SK-N-SH (cell line): ENCODE data around the gene RPGRIP1L. TPM values are rescaled to one million over a fixed set of nuclear protein-coding genes. Genes with fewer than 3 reads are reported as not detected.

Experiments
- CTCF ChIA-PET: fragments of 300-600, 350-600 bp; formaldehyde crosslinking; extraction: SDS; loops from one replicate; lab custom pipeline; 2021; lab: Yijun Ruan, JAX
- POLR2A ChIA-PET: fragments of 350-600 bp; sonication (Branson Sonifier 250); formaldehyde crosslinking; extraction: SDS; loops from one replicate; lab custom pipeline; 2020; ENCODE audit warnings: antibody characterized with exemption, inconsistent platforms; lab: Yijun Ruan, JAX
- DNase-seq: peaks from one replicate; pipeline ENCODE4 v3.0.0; 2012
- H2AFZ ChIP-seq: fragments of 200-600 bp; sonication (generic); 2 replicates; pipeline ENCODE4 v1.8.1; 2016; ENCODE audit warnings: antibody characterized with exemption, mild to moderate bottlenecking, low read depth
- H3F3A ChIP-seq: fragments of 200-600 bp; sonication (generic); replicated peaks from 2 replicates; pipeline ENCODE3; 2016; ENCODE audit warnings: antibody characterized with exemption, mild to moderate bottlenecking; ENCODE audit not compliant: insufficient read depth
- H3K27ac ChIP-seq, 2 experiments: fragments of 200-500 bp in 1 of 2; fragments of 200-600 bp in 1 of 2; sonication (Bioruptor generic) in 1 of 2; sonication (generic), shearing (Covaris generic) in 1 of 2; 2 replicates each; pipeline versions ENCODE4 v1.5.1 to v1.6.1; 2014 to 2016; ENCODE audit warnings: low read depth in 2 of 2, inconsistent platforms in 1 of 2, low read length in 1 of 2, mild to moderate bottlenecking in 1 of 2, mixed read lengths in 1 of 2
- H3K27me3 ChIP-seq: fragments of 200-600 bp; sonication (generic), shearing (Covaris generic); 2 replicates; pipeline ENCODE4 v1.6.1; 2016; ENCODE audit warnings: mixed run types; ENCODE audit not compliant: insufficient read depth
- H3K36me3 ChIP-seq, 2 experiments: fragments of 200-500 bp in 1 of 2; fragments of 200-600 bp in 1 of 2; sonication (Bioruptor generic) in 1 of 2; sonication (generic) in 1 of 2; replicated peaks in 1 of 2; 2 replicates each; pipeline versions ENCODE3 to v1.5.1; 2014 to 2016; ENCODE audit warnings: low read length in 1 of 2, mild to moderate bottlenecking in 1 of 2; ENCODE audit not compliant: insufficient read depth in 2 of 2, control insufficient read depth in 1 of 2
- H3K4me1 ChIP-seq, 2 experiments: fragments of 200-500 bp in 1 of 2; fragments of 200-600 bp in 1 of 2; sonication (Bioruptor generic) in 1 of 2; sonication (generic), shearing (Covaris generic) in 1 of 2; 2 replicates each; pipeline versions ENCODE4 v1.5.1 to v1.6.1; 2014 to 2016; ENCODE audit warnings: low read depth in 1 of 2, low read length in 1 of 2, mixed run types in 1 of 2; ENCODE audit not compliant: insufficient read depth in 2 of 2, control insufficient read depth in 1 of 2
- H3K4me2 ChIP-seq: fragments of 200-600 bp; sonication (generic), shearing (Covaris generic); 2 replicates; pipeline ENCODE4 v1.6.1; 2017; ENCODE audit warnings: mixed run types
- H3K4me3 ChIP-seq, 2 experiments: fragments of 200-500 bp in 1 of 2; fragments of 200-600 bp in 1 of 2; sonication (Bioruptor generic) in 1 of 2; sonication (generic), shearing (Covaris generic) in 1 of 2; 2 replicates each; pipeline versions ENCODE4 v1.5.1 to v1.8.1; 2014 to 2016; ENCODE audit warnings: low read depth in 2 of 2, inconsistent platforms in 1 of 2, low read length in 1 of 2, mild to moderate bottlenecking in 1 of 2, mixed read lengths in 1 of 2, moderate library complexity in 1 of 2
- H3K79me2 ChIP-seq: fragments of 200-600 bp; sonication (generic); 2 replicates; pipeline ENCODE4 v1.8.1; 2017; ENCODE audit warnings: mild to moderate bottlenecking; ENCODE audit not compliant: insufficient read depth
- H3K9ac ChIP-seq: fragments of 200-600 bp; sonication (generic); 2 replicates; pipeline ENCODE4 v1.6.1; 2017; ENCODE audit warnings: mixed run types
- H3K9me2 ChIP-seq: fragments of 200-600 bp; sonication (generic); 2 replicates; pipeline ENCODE4 v1.6.1; 2017; ENCODE audit warnings: mixed run types
- H3K9me3 ChIP-seq: fragments of 200-600 bp; sonication (generic); 2 replicates; pipeline ENCODE4 v1.6.1; 2017; ENCODE audit warnings: mixed run types, mild to moderate bottlenecking, moderate library complexity
- H4K20me1 ChIP-seq: fragments of 200-600 bp; sonication (generic); 2 replicates; pipeline ENCODE4 v1.6.1; 2017; ENCODE audit warnings: mild to moderate bottlenecking, mixed run types; ENCODE audit not compliant: insufficient read depth
- CHD2 ChIP-seq: fragments of 150-350 bp; IDR thresholded peaks from 2 replicates; pipeline ENCODE4 v1.6.1; 2018; ENCODE audit warnings: low read length; ENCODE audit not compliant: partially characterized antibody
- CTCF ChIP-seq: fragments of 200-600 bp; sonication (generic); IDR thresholded peaks from 2 replicates; pipeline ENCODE4 v1.6.1; 2017; ENCODE audit warnings: antibody characterized with exemption, mild to moderate bottlenecking, moderate library complexity
- FOXJ3 ChIP-seq: sonication (generic); formaldehyde crosslinking; IDR thresholded peaks from 2 replicates; pipeline ENCODE4 v1.5.1; 2020; ENCODE audit warnings: mild to moderate bottlenecking, missing genetic modification reagents
- MEF2A ChIP-seq: IDR thresholded peaks from 2 replicates; pipeline ENCODE4 v1.4.0; 2012; ENCODE audit warnings: low read depth, borderline replicate concordance
- RAD21 ChIP-seq: IDR thresholded peaks from 2 replicates; pipeline ENCODE4 v1.6.1; 2012; ENCODE audit warnings: mild to moderate bottlenecking, low read length
- REST ChIP-seq: IDR thresholded peaks from 2 replicates; pipeline ENCODE4 v1.6.1; 2012; ENCODE audit warnings: mild to moderate bottlenecking, low read depth, low read length, moderate library complexity
- SIN3A ChIP-seq: IDR thresholded peaks from 2 replicates; pipeline ENCODE4 v1.6.1; 2012; ENCODE audit warnings: low read depth, mild to moderate bottlenecking, low read length, moderate library complexity, borderline replicate concordance
- ZBTB33 ChIP-seq: IDR thresholded peaks from 2 replicates; pipeline ENCODE4 v1.4.0; 2012; ENCODE audit warnings: low read depth, borderline replicate concordance
- WGBS: methylation state at CpG from one replicate; pipeline ENCODE4 v1.1.6; 2017; ENCODE audit warnings: low lambda C conversion rate; 5-methylcytosine and 5-hydroxymethylcytosine counted together
- polyA plus RNA-seq, 3 experiments: library from polyadenylated mRNA; depleted of rRNA; stranded (reverse); fragments of >200 nt; gene quantifications; 2 replicates each; pipeline ENCODE4 v1.2.3, GENCODE V29; 2012

RPGRIP1L gene
- polyA plus RNA-seq, 1 of the 3 experiments (the other 2 are of a cell fraction) = 5.7 TPM

- peak; percentile 99 for TF ChIP-seq CHD2
- peak; percentile 98 for TF ChIP-seq ZBTB33
- TF ChIP-seq SIN3A = peak; percentile 79
- TF ChIP-seq, all 33 proteins: peak for 9
Measured at GRCh38 chr16:53703590-53704444, at the start of gene RPGRIP1L, which contains the start of gene FTO (continued).

- peaks cover 7 to 9% of the 10 kb centered on the region in 2 experiments; a peak in 2 of 4 replicates for H3K4me1 ChIP-seq
- no peak overlapping the region for H3K27ac ChIP-seq
- H3K36me3 ChIP-seq = no peaks in the 10 kb centered on the region
- DNase-seq = no peak
- no peaks in the 10 kb centered on the region; the same call in 1 of the 2 replicates for H4K20me1 ChIP-seq
- no peaks in the 10 kb centered on the region for H3K9me2 ChIP-seq
- H3K27me3 ChIP-seq = no peaks in the 10 kb centered on the region
- TF ChIP-seq REST = no peak
- TF ChIP-seq RAD21 = 0 out of 2 replicates have a peak, but pooled peaks have one; percentile 12
- ChIA-PET CTCF (interaction anchor here (1.3 to 5.3 kb wide), 2 partner anchors 9 to 204 kb away, joined by 6 to 37 read pairs; no protein-coding TSS in a partner anchor), POLR2A (no interaction called here)
- WGBS = 82% methylated on average over 1 of the region's 1 CpG
- no peak overlapping the region for H3K9ac ChIP-seq
- no peak overlapping the region for H2AFZ ChIP-seq
- H3K79me2 ChIP-seq = peaks cover 41% of the 10 kb centered on the region
- no peak overlapping the region for H3K4me2 ChIP-seq
- H3K9me3 ChIP-seq = no peaks in the 10 kb centered on the region
- H3F3A ChIP-seq = peaks cover 4% of the 10 kb centered on the region
- H3K4me3 ChIP-seq = no peak overlapping the region
Measured at GRCh38 chr16:53753431-53753830, 49.8 kb upstream of the RPGRIP1L start.

GRCh38 chr16:53752560-53752959 is 48.9 kb upstream of the RPGRIP1L start:
- Histone ChIP-seq H3K27me3 (no peaks in the 10 kb centered on the region), H3K9ac (no peak overlapping the region), H3K27ac (no peak overlapping the region), H3K9me2 (no peaks in the 10 kb centered on the region), H3K4me2 (no peak overlapping the region), H3K4me3 (no peak overlapping the region), H3F3A (peaks cover 4% of the 10 kb centered on the region), H4K20me1 (no peaks in the 10 kb centered on the region; the same call in 1 of the 2 replicates), H3K36me3 (no peaks in the 10 kb centered on the region), H3K79me2 (peaks cover 50% of the 10 kb centered on the region), H2AFZ (no peak overlapping the region), H3K9me3 (0 out of 2 replicates have a peak, but pooled peaks cover 5% of the 10 kb centered on the region), H3K4me1 (peaks cover 7 to 9% of the 10 kb centered on the region in 2 experiments; a peak in 2 of 4 replicates)
- ChIA-PET POLR2A (interaction anchor here (0.6 kb wide), 1 partner anchor 221 kb away, joined by 4 read pairs; no protein-coding TSS in a partner anchor), CTCF (no interaction called here)
- DNase-seq = no peak
- WGBS = 81% methylated on average over 1 of the region's 1 CpG
- no peak for TF ChIP-seq FOXJ3 (CRISPR knock-in tag)
- TF ChIP-seq MEF2A = no peak
- no peak for TF ChIP-seq CTCF
